HFF-Myc (cell line): ENCODE data around the gene PARD3B.
A peak's percentile ranks its signal among the peaks of the same experiment; 100 is the strongest.

ENCODE experiments used
- DNase-seq: peaks from one replicate; pipeline ENCODE4 v3.0.0-alpha.2; 2011; ENCODE audit warnings: low read depth; ENCODE audit errors: extremely low read depth
- H3K4me3 ChIP-seq: replicated peaks from 2 replicates; pipeline ENCODE4 v1.5.1; 2011; ENCODE audit warnings: low read depth, mild to moderate bottlenecking, control low read depth, low read length
- CTCF ChIP-seq: IDR thresholded peaks from 2 replicates; pipeline ENCODE4 v1.5.1; 2012; ENCODE audit warnings: mild to moderate bottlenecking, low read depth, low read length, control low read depth; ENCODE audit errors: missing control alignments

Gene PARD3B

GRCh38 chr2:204977914-204978313 lies 432.6 kb downstream of the PARD3B start:
- no peak overlapping the region for H3K4me3 ChIP-seq
- TF ChIP-seq CTCF, result no peak
- DNase-seq, result no peak

GRCh38 chr2:204982303-204982702 lies 437.0 kb downstream of the PARD3B start:
- H3K4me3 ChIP-seq, result no peak overlapping the region
- DNase-seq, result peak; percentile 12
- TF ChIP-seq CTCF, result no peak

- H3K4me3 ChIP-seq, result no peak overlapping the region
- DNase-seq, result peak; percentile 20
- TF ChIP-seq CTCF, result no peak
Measured at GRCh38 chr2:204984518-204984917, 439.2 kb downstream of the PARD3B start.

- no peak for DNase-seq
- no peak for TF ChIP-seq CTCF
- no peak overlapping the region for H3K4me3 ChIP-seq
Measured at GRCh38 chr2:204986641-204987040, 441.4 kb downstream of the PARD3B start.

- no peak for DNase-seq
- TF ChIP-seq CTCF, result no peak
- no peak overlapping the region for H3K4me3 ChIP-seq
Measured at GRCh38 chr2:204988836-204989235, 443.6 kb downstream of the PARD3B start.

GRCh38 chr2:204989877-204990276 lies 444.6 kb downstream of the PARD3B start:
- TF ChIP-seq CTCF, result no peak
- no peak for DNase-seq
- H3K4me3 ChIP-seq, result no peak overlapping the region

GRCh38 chr2:205001300-205001966 lies 456.2 kb downstream of the PARD3B start:
- no peak overlapping the region for H3K4me3 ChIP-seq
- no peak for DNase-seq
- no peak for TF ChIP-seq CTCF
